Choroid plexus epithelial cell (primary cell): Measurements from ENCODE around the gene PICALM.

Experiments
- DNase-seq: peaks from one replicate; pipeline ENCODE4 v3.0.0-alpha.2; 2010; ENCODE audit warnings: low read depth
- H3K4me3 ChIP-seq: 2 replicates; pipeline ENCODE4 v1.5.1; 2011; ENCODE audit warnings: low read depth, mild to moderate bottlenecking, control low read depth, low read length, moderate library complexity
- TF ChIP-seq, protein P1 (sequence below): conservative IDR thresholded peaks from 2 replicates; pipeline ENCODE4 v1.5.1; 2011; ENCODE audit warnings: low read depth, mild to moderate bottlenecking, control low read depth, inconsistent platforms, low read length, moderate library complexity

The PICALM gene

DNA sequence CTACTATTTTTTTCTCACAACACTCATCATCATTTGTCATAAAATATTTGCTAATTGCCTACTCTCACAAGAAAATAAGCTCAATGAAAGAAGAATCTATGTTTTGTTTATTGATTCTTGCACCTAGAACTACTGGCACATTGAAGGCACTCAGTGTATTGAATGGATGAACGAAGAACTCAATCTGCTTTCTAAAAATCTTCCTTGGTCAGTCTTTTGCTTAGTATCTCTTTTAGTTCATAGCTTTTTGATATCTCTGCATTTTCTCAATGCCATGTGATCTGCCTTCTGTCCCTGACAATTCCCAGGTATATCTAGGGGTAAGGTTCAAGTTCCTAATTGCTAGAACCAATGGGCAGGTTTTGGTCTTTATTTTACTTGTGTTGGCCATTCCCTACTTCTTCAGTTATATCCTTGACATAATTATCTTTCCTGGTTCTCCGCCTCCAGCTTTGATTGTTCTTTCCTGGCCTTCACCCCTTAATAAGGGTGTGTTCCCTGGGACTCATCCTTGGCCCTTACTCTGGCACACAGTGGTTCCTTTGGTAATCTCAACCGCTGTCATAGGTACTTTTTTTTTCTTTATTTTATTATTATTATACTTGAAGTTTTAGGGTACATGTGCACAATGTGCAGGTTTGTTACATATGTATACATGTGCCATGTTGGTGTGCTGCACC, 117.3 kb downstream of the PICALM start:
- TF ChIP-seq, protein P1, sequence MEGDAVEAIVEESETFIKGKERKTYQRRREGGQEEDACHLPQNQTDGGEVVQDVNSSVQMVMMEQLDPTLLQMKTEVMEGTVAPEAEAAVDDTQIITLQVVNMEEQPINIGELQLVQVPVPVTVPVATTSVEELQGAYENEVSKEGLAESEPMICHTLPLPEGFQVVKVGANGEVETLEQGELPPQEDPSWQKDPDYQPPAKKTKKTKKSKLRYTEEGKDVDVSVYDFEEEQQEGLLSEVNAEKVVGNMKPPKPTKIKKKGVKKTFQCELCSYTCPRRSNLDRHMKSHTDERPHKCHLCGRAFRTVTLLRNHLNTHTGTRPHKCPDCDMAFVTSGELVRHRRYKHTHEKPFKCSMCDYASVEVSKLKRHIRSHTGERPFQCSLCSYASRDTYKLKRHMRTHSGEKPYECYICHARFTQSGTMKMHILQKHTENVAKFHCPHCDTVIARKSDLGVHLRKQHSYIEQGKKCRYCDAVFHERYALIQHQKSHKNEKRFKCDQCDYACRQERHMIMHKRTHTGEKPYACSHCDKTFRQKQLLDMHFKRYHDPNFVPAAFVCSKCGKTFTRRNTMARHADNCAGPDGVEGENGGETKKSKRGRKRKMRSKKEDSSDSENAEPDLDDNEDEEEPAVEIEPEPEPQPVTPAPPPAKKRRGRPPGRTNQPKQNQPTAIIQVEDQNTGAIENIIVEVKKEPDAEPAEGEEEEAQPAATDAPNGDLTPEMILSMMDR = no peak
- DNase-seq = no peak

DNA sequence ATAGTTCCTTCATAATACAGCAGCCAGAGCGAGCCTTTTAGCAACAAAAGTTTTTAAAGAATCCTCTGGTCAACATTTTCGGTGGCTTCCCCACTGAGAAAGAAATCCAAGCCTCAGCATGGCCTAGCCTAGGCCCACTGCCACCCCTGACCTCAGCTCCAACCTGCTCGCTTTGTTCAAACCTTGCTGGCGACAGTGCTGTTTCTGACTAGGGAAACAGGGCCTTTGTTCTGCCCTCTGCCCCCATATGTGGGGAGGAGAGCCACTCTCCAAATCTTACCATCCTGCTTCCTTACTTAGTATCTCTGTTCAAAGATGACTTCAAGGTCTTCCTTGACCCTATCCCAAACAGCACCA, 117.9 kb downstream of the PICALM start:
- no peak for DNase-seq
- TF ChIP-seq, protein P1 = no peak
- H3K4me3 ChIP-seq = no peak overlapping the region

More for the DNA sequence above, 117.3 kb downstream of the PICALM start:
- H3K4me3 ChIP-seq = no peak overlapping the region

DNA sequence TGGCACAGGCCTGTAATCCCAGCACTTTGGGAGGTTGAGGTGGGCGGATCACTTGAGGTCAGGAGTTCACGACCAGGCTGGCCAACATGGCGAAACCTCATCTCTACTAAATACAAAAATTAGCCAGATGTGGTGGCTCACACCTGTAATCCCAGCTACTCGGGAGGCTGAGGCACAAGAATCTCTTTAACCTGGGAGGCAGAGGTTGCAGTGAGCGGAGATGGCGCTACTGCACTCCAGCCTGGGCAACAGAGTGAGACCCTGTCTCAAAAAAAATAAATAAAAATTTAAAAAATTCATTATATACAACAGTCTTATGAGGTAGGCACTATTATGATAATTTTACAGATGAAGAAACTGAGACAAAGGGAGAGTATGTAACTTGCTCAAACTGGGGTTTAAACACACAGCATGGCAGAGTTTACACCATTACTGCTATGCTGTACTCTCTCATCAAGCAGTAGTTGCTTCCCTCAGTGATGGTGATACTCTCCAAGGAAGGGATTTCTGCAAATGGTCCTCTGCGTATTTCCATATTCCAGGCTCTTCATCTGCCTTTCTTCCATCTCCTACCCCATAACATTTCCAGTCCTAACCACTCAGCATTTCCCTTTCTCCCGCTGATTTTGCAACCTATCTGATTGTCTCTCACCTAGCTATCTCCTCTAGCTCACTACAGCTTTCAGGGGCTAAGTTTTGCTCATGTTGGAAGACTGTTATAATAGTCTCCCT, 118.4 kb downstream of the PICALM start:
- no peak overlapping the region for H3K4me3 ChIP-seq
- no peak for DNase-seq
- TF ChIP-seq, protein P1 = no peak

DNA sequence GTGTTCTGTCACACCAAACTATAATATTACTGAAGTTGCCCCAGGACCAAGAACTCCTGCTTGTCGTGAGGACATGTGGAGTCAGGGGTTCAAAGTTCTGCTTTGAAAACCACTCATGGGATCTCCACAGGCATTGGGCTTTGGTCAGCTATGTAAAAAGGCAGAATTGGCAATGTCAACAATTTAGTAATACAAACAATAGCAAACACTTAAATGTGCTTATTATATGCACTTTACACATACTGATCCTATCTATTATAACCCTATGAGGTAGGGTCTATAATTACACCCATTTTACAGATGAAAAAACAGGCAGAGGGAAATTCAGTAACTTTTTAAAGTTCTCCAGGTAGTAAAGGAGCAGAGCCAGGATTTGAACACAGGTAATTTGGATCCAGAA, 119.1 kb downstream of the PICALM start:
- DNase-seq = no peak
- TF ChIP-seq, protein P1 = no peak
- no peak overlapping the region for H3K4me3 ChIP-seq

DNA sequence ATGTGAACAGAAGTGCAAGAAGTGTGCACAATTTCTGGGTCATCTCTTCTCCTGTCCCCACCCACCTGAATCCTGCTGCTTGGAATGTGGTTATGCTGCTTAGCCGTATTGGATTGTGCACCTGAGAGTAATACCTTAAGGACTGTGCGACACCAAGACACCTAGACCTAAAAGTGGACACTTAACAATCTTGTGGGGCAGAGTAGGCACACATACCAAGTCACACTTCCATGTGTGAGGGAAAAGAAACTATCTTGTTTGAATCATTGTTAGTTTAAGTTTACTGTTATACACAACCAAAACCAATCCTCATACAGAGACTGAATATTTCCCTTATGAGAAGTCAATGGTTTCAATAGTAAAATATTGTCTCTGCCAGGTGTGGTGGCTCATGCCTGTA, 120.0 kb downstream of the PICALM start:
- no peak for DNase-seq

DNA sequence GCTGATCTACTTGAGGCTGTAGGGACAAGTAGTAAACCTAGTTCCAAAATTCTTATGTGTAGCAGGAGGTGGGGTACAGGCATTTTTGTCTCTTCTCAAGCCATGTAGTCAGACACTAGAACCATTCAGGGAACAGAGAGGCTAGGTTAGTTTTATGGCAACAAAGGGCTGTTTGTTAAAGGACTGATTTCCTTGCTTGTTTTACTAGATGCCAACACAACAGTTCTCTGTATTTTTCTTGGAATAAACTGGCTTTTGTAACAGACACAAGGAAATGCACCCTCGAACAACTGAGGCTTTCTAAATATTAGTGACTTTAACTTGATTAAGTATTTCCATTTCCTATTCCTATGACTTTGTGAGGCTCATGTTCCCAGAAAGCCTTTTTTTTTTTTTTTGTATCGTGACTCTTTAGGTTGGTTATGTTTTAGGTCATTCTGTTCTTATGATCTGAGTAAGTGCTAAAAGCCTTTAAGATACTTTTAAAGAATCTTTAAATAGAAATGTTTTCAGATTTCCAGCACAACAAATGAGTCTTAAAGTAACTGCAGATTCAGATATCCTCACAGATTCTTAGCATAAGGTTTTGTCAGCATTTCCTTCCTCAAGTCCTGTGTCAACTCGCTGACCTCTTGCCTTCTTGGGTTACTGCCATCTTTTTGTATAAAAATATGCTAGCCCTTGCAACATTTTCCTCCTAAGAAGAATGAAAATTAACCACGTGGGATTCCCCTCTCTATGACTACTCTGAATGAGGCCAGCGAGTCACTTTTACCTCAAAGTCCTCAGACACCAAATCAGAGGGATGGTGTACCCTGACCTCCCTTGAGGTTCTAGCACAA, 121.2 kb downstream of the PICALM start:
- DNase-seq = peak; percentile 97
- no peak overlapping the region for H3K4me3 ChIP-seq
- TF ChIP-seq, protein P1 = no peak

More for the DNA sequence above, 120.0 kb downstream of the PICALM start:
- H3K4me3 ChIP-seq = no peak overlapping the region
- TF ChIP-seq, protein P1 = no peak
